B cell (primary cell): ENCODE results near the gene NCKAP1. TPM values are rescaled to one million over a fixed set of nuclear protein-coding genes. Genes with fewer than 3 reads are reported as not detected.

Source experiments
- ATAC-seq: fragments of 200-7000 bp; cut with Tn5 transposase; one replicate; pipeline ENCODE4 v1.10.0; 2021; ENCODE audit warnings: low read depth, mild to moderate bottlenecking, moderate number of reproducible peaks, moderate library complexity
- CTCF ChIA-PET: fragments of 350-600 bp; sonication (Branson Sonifier 250); formaldehyde crosslinking; loops from one replicate; lab custom pipeline; 2021; ENCODE audit warnings: antibody characterized with exemption, inconsistent platforms; lab: Charles Lee
- POLR2A ChIA-PET: fragments of 350-600 bp; sonication (Branson Sonifier 250); formaldehyde crosslinking; loops from one replicate; lab custom pipeline; 2021; ENCODE audit warnings: antibody characterized with exemption; lab: Charles Lee
- DNase-seq: peaks from one replicate; pipeline ENCODE4 v3.0.0; 2013
- H2AFZ ChIP-seq: 2 replicates; pipeline ENCODE4 v1.6.1; 2012; ENCODE audit warnings: mild to moderate bottlenecking, low read depth, low read length; ENCODE audit not compliant: insufficient read depth, poor library complexity, severe bottlenecking
- H3K27ac ChIP-seq, 2 donors: 1 replicate in 1 of 2; 2 replicates in 1 of 2; pipeline ENCODE4 v1.5.1; 2012 to 2013; ENCODE audit warnings: low read length in 2 of 2, mild to moderate bottlenecking in 2 of 2, moderate library complexity in 1 of 2
- H3K27me3 ChIP-seq, 4 experiments: fragments of 200-600 bp in 1 of 4; sonication (generic) in 1 of 4; replicated peaks in 1 of 4; 1 replicate in 2 of 4; 2 replicates in 2 of 4; pipeline versions ENCODE4 v1.6.1 to v1.7.0; 2013 to 2016; ENCODE audit warnings: low read length in 3 of 4, mild to moderate bottlenecking in 2 of 4, mixed read lengths in 1 of 4, moderate library complexity in 1 of 4; ENCODE audit not compliant: insufficient read depth in 4 of 4, control insufficient read depth in 3 of 4; ENCODE audit errors: control extremely low read depth in 1 of 4
- H3K36me3 ChIP-seq, 2 experiments: replicated peaks in 1 of 2; 1 replicate in 1 of 2; 2 replicates in 1 of 2; pipeline versions ENCODE4 v1.6.1 to v1.7.1; 2013; ENCODE audit warnings: low read length in 1 of 2; ENCODE audit not compliant: insufficient read depth in 2 of 2, control insufficient read depth in 1 of 2; ENCODE audit errors: control extremely low read depth in 1 of 2, extremely low read depth in 1 of 2
- H3K4me1 ChIP-seq, 2 donors: fragments of 200-600 bp in 1 of 2; sonication (generic) in 1 of 2; 1 replicate in 1 of 2; 2 replicates in 1 of 2; pipeline versions ENCODE4 v1.5.1 to v1.6.1; 2013 to 2017; ENCODE audit warnings: low read length in 2 of 2; ENCODE audit not compliant: control insufficient read depth in 2 of 2, insufficient read depth in 2 of 2
- H3K4me2 ChIP-seq: replicated peaks from 2 replicates; pipeline ENCODE3; 2012; ENCODE audit warnings: mild to moderate bottlenecking, low read depth, low read length; ENCODE audit not compliant: poor library complexity, severe bottlenecking
- H3K4me3 ChIP-seq, 5 experiments: fragments of 200-600 bp in 1 of 5; sonication (generic) in 1 of 5; 1 replicate in 3 of 5; 2 replicates in 2 of 5; pipeline versions ENCODE4 v1.5.1 to v1.7.0; 2011 to 2016; ENCODE audit warnings: low read length in 4 of 5, mild to moderate bottlenecking in 4 of 5, low read depth in 2 of 5, control low read depth in 1 of 5, moderate library complexity in 1 of 5; ENCODE audit not compliant: insufficient read depth in 1 of 5; ENCODE audit errors: control extremely low read depth in 1 of 5, extremely low read depth in 1 of 5
- H3K79me2 ChIP-seq: fragments of 200-600 bp; sonication (generic); one replicate; pipeline ENCODE4 v1.6.0; 2016; ENCODE audit warnings: low read length; ENCODE audit not compliant: control insufficient read depth, insufficient read depth
- H3K9ac ChIP-seq: fragments of 200-600 bp; sonication (generic); 2 replicates; pipeline ENCODE4 v1.6.1; 2017; ENCODE audit warnings: mild to moderate bottlenecking, low read length, moderate library complexity
- H3K9me3 ChIP-seq, 3 donors: one replicate each; pipeline versions ENCODE4 v1.6.1 to v1.7.1; 2013; ENCODE audit warnings: low read length in 2 of 3; ENCODE audit not compliant: control insufficient read depth in 2 of 3, insufficient read depth in 1 of 3; ENCODE audit errors: control extremely low read depth in 1 of 3
- H4K20me1 ChIP-seq: 2 replicates; pipeline ENCODE4 v1.6.0; 2012; ENCODE audit warnings: mild to moderate bottlenecking, low read length; ENCODE audit not compliant: insufficient read depth, control insufficient read depth, poor library complexity, severe bottlenecking
- H3K27ac Mint-ChIP-seq: one replicate; pipeline ENCODE4 v1.8.0; 2021; ENCODE audit warnings: mixed read lengths
- H3K27me3 Mint-ChIP-seq: one replicate; pipeline ENCODE4 v1.8.0; 2021; ENCODE audit warnings: mixed read lengths
- H3K4me1 Mint-ChIP-seq: one replicate; pipeline ENCODE4 v1.8.0; 2021; ENCODE audit warnings: mixed read lengths
- H3K4me3 Mint-ChIP-seq: one replicate; pipeline ENCODE4 v1.8.0; 2021; ENCODE audit warnings: mixed read lengths
- H3K9me3 Mint-ChIP-seq: one replicate; pipeline ENCODE4 v1.8.0; 2022; ENCODE audit warnings: mixed read lengths; ENCODE audit not compliant: insufficient read depth
- EZH2 ChIP-seq: IDR thresholded peaks from 2 replicates; pipeline ENCODE4 v1.6.1; 2012; ENCODE audit warnings: borderline replicate concordance, low read depth, mild to moderate bottlenecking, moderate library complexity, low read length; ENCODE audit not compliant: insufficient read depth, poor library complexity, severe bottlenecking
- WGBS: methylation state at CpG from one replicate; pipeline ENCODE4 v1.1.5; 2013; ENCODE audit warnings: missing lambda C conversion rate; ENCODE audit not compliant: insufficient coverage; 5-methylcytosine and 5-hydroxymethylcytosine counted together
- intact Hi-C: fragments of 100-400 bp; cut with micrococcal nuclease; formaldehyde crosslinking; loops from one replicate; pipeline ENCODE4 v1.10.0; 2022
- polyA plus RNA-seq: library from polyadenylated mRNA; depleted of rRNA; stranded (reverse); fragments of >200 nt; gene quantifications from 2 replicates; pipeline ENCODE4 v1.2.3, GENCODE V29; 2012
- total RNA-seq, 2 donors: library from RNA; stranded (reverse); fragments of 120-200 nt in 1 of 2; gene quantifications; 1 replicate in 1 of 2; 2 replicates in 1 of 2; pipeline versions ENCODE4 v1.2.3 to v1.2.4, GENCODE V29; 2013 to 2022
- TF ChIP-seq, protein P1 (sequence below): fragments of 200-600 bp; IDR thresholded peaks from one replicate; pipeline ENCODE4 v1.8.0; 2022; ENCODE audit warnings: antibody characterized with exemption, mild to moderate bottlenecking

Gene NCKAP1
- total and polyA plus RNA-seq, 2 donors (not counting 1 experiment from before 2014, with no cell fraction given), result 0.05 TPM; not detected in 1

DNA sequence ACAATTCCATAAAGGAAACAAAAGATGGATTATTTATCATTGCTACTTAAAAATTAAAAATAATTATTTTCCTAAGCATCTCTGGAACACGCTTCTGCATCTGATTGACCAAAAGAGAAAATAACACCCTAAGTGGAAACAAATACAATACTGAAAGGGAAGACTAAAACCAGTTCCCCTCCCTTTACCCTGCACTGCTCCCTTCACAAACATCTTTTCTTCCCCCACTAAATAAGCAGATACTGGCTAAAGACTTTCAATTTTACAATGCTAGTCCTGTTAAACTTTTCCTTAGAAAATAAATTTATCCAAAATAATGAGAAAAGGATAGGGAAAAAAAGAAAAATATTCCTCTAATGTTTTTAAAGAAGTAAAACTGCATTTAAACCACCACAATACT is 4.3 kb downstream of the NCKAP1 start:
- H3K9me3 ChIP-seq, result peaks cover 3 to 12% (median 6%) of the 10 kb centered on the region in 3 donors
- CTCF ChIA-PET, result no interaction called here
- no CpG with 5 or more reads among the region's 1 CpG for WGBS
- H2AFZ ChIP-seq, result no peak overlapping the region
- no peaks in the 10 kb centered on the region for H3K9me3 Mint-ChIP-seq
- H3K27me3 ChIP-seq, result peaks cover 14 to 60% (median 56%) of the 10 kb centered on the region in 4 experiments
- DNase-seq (no peak), ATAC-seq (no peak)
- H3K27ac Mint-ChIP-seq, result no peak overlapping the region
- peaks cover 24% of the 10 kb centered on the region for H3K4me1 Mint-ChIP-seq
- TF ChIP-seq, protein P1, sequence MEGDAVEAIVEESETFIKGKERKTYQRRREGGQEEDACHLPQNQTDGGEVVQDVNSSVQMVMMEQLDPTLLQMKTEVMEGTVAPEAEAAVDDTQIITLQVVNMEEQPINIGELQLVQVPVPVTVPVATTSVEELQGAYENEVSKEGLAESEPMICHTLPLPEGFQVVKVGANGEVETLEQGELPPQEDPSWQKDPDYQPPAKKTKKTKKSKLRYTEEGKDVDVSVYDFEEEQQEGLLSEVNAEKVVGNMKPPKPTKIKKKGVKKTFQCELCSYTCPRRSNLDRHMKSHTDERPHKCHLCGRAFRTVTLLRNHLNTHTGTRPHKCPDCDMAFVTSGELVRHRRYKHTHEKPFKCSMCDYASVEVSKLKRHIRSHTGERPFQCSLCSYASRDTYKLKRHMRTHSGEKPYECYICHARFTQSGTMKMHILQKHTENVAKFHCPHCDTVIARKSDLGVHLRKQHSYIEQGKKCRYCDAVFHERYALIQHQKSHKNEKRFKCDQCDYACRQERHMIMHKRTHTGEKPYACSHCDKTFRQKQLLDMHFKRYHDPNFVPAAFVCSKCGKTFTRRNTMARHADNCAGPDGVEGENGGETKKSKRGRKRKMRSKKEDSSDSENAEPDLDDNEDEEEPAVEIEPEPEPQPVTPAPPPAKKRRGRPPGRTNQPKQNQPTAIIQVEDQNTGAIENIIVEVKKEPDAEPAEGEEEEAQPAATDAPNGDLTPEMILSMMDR, result no peak
- no peak for TF ChIP-seq EZH2
- POLR2A ChIA-PET, result no interaction called here
- peaks cover 20 to 31% of the 10 kb centered on the region in 2 donors for H3K4me1 ChIP-seq
- H3K79me2 ChIP-seq, result no peaks in the 10 kb centered on the region
- H3K4me3 Mint-ChIP-seq, result no peak overlapping the region
- H3K4me2 ChIP-seq, result no peak overlapping the region
- peaks cover 52% of the 10 kb centered on the region for H3K27me3 Mint-ChIP-seq
- no peaks in the 10 kb centered on the region for H3K36me3 ChIP-seq
- intact Hi-C loops, result no loop called here
- no peak overlapping the region for H3K9ac ChIP-seq
- H3K4me3 ChIP-seq, result no peak overlapping the region
- no peak overlapping the region for H3K27ac ChIP-seq
- no peaks in the 10 kb centered on the region for H4K20me1 ChIP-seq

DNA sequence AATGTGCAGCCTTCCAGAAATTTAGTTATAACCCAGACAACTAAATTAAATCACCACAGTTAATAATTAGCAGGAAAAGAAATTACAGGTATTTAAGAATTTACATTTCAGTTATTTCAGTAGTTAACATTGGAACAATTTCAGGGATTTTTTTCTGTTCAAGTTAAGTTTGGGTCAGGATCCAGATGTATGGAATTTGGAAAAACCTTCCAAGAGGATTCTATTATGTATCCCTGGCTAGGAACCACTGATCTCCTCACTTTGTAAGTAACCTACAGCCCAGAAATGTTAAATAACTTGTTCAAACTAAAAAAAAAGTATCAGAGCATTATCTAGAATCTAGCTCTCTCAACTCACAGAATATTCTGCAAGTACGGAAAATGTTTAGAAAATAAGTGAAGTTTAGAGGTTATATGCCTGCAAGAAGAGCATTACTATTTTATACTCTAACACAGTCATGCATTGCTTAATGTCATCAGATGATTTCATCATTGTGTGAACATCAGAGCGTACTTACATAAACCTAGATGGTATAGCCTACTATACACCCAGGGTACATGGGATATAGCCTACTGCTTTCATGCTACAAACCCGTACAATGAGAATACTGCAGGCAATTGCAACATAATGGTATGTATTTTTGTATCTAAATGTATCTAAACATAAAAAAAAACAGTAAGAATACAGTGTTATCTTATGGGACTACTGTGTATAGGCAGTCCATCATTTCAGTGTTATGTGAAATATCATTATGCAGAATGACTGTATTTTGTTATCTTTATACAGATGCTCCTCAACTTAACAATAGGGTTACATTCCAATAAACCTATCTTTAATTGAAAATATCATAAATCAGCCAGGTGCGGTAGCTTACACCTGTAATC is 6.1 kb downstream of the NCKAP1 start:
- H3K4me2 ChIP-seq, result no peak overlapping the region
- Mint-ChIP-seq H3K27me3 (peaks cover 57% of the 10 kb centered on the region), H3K4me3 (no peak overlapping the region), H3K4me1 (peaks cover 17% of the 10 kb centered on the region), H3K27ac (no peak overlapping the region), H3K9me3 (no peaks in the 10 kb centered on the region)
- H4K20me1 ChIP-seq, result no peaks in the 10 kb centered on the region
- H3K9me3 ChIP-seq, result peaks cover 0 to 3% (median 3%) of the 10 kb centered on the region in 3 donors
- peaks cover 11 to 16% of the 10 kb centered on the region in 2 donors for H3K4me1 ChIP-seq
- no peak overlapping the region for H3K4me3 ChIP-seq
- no peak overlapping the region for H3K9ac ChIP-seq
- no peaks in the 10 kb centered on the region for H3K79me2 ChIP-seq
- CTCF ChIA-PET, result no interaction called here
- ATAC-seq (no peak), DNase-seq (no peak)
- no peak for TF ChIP-seq EZH2
- TF ChIP-seq, protein P1, result no peak
- POLR2A ChIA-PET, result no interaction called here
- H3K36me3 ChIP-seq, result no peaks in the 10 kb centered on the region
- 100% methylated on average over 1 of the region's 4 CpGs for WGBS
- H3K27ac ChIP-seq, result no peak overlapping the region
- peaks cover 13 to 64% (median 48%) of the 10 kb centered on the region in 4 experiments for H3K27me3 ChIP-seq
- intact Hi-C loops, result no loop called here
- no peak overlapping the region for H2AFZ ChIP-seq
